Immature natural killer cell (primary cell): ENCODE results near the gene ZNF768. TPM values are rescaled to one million over a fixed set of nuclear protein-coding genes. Genes with fewer than 3 reads are reported as not detected.

Experiments used
- DNase-seq, 3 donors: peaks; one replicate each; pipeline ENCODE4 v3.0.0; 2022; ENCODE audit warnings: mixed read lengths in 1 of 3
- H3K27ac Mint-ChIP-seq, 6 donors: one replicate each; pipeline ENCODE4 v1.8.0; 2020; ENCODE audit warnings: mixed read lengths in 6 of 6, mild to moderate bottlenecking in 5 of 6, inconsistent platforms in 4 of 6, moderate library complexity in 3 of 6
- H3K27me3 Mint-ChIP-seq, 3 donors: one replicate each; pipeline ENCODE4 v1.8.0; 2020 to 2021; ENCODE audit warnings: low read depth in 3 of 3, mild to moderate bottlenecking in 3 of 3, mixed read lengths in 3 of 3, moderate library complexity in 3 of 3, inconsistent platforms in 1 of 3
- H3K36me3 Mint-ChIP-seq, 3 donors: one replicate each; pipeline ENCODE4 v1.8.0; 2020; ENCODE audit warnings: mixed read lengths in 3 of 3, inconsistent platforms in 2 of 3, mild to moderate bottlenecking in 2 of 3
- H3K4me1 Mint-ChIP-seq, 2 donors: one replicate each; pipeline ENCODE4 v1.8.0; 2020; ENCODE audit warnings: inconsistent platforms in 2 of 2, mild to moderate bottlenecking in 2 of 2, mixed read lengths in 2 of 2, moderate library complexity in 1 of 2
- H3K4me3 Mint-ChIP-seq, 5 donors: one replicate each; pipeline ENCODE4 v1.8.0; 2020; ENCODE audit warnings: mild to moderate bottlenecking in 5 of 5, mixed read lengths in 5 of 5, inconsistent platforms in 3 of 5, moderate library complexity in 3 of 5
- H3K9me3 Mint-ChIP-seq, 6 donors: one replicate each; pipeline ENCODE4 v1.8.0; 2020; ENCODE audit warnings: mild to moderate bottlenecking in 6 of 6, mixed read lengths in 6 of 6, inconsistent platforms in 4 of 6, moderate library complexity in 3 of 6
- polyA plus RNA-seq, 3 donors: library from polyadenylated mRNA; unstranded; fragments of 300-500 nt; fragmentation: Illumina TruSeq; gene quantifications; one replicate each; pipeline ENCODE4 v1.2.3, GENCODE V29; 2021

The ZNF768 gene
- polyA plus RNA-seq, 3 donors from 2014 or later: 0.15 to 1.7 (median 1.3) TPM

GRCh38 chr16:30533748-30534367, 7.5 kb upstream of the ZNF768 start:
- Mint-ChIP-seq H3K36me3 (peaks cover 0 to 5% (median 4%) of the 10 kb centered on the region in 3 donors), H3K27ac (peak overlapping the region; percentile 37 to 87 (median 71)), H3K27me3 (peaks cover 3 to 7% (median 4%) of the 10 kb centered on the region in 3 donors), H3K9me3 (no peaks in the 10 kb centered on the region), H3K4me3 (peak overlapping the region; percentile 76 to 92 (median 80)), H3K4me1 (peaks cover 29 to 38% of the 10 kb centered on the region in 2 donors)
- no peak for DNase-seq

GRCh38 chr16:30533146-30533522, 6.8 kb upstream of the ZNF768 start:
- peaks cover 0 to 5% (median 4%) of the 10 kb centered on the region in 3 donors for H3K36me3 Mint-ChIP-seq
- peaks cover 33 to 43% of the 10 kb centered on the region in 2 donors for H3K4me1 Mint-ChIP-seq
- peak overlapping the region in 4 of 6 donors; percentile 35 to 76 (median 57) for H3K27ac Mint-ChIP-seq
- DNase-seq: no peak
- peak overlapping the region; percentile 38 to 64 (median 56) for H3K4me3 Mint-ChIP-seq
- H3K9me3 Mint-ChIP-seq: no peaks in the 10 kb centered on the region
- H3K27me3 Mint-ChIP-seq: peaks cover 3 to 7% (median 4%) of the 10 kb centered on the region in 3 donors

GRCh38 chr16:30532285-30533145, 6.1 kb upstream of the ZNF768 start:
- Mint-ChIP-seq H3K9me3 (no peaks in the 10 kb centered on the region), H3K4me1 (peaks cover 38 to 44% of the 10 kb centered on the region in 2 donors), H3K36me3 (peaks cover 0 to 4% (median under 1%) of the 10 kb centered on the region in 3 donors), H3K27ac (no peak overlapping the region), H3K4me3 (peak overlapping the region in 3 of 5 donors; percentile 55 to 64 (median 59)), H3K27me3 (peaks cover 3 to 7% (median 4%) of the 10 kb centered on the region in 3 donors)
- DNase-seq: no peak

DNA sequence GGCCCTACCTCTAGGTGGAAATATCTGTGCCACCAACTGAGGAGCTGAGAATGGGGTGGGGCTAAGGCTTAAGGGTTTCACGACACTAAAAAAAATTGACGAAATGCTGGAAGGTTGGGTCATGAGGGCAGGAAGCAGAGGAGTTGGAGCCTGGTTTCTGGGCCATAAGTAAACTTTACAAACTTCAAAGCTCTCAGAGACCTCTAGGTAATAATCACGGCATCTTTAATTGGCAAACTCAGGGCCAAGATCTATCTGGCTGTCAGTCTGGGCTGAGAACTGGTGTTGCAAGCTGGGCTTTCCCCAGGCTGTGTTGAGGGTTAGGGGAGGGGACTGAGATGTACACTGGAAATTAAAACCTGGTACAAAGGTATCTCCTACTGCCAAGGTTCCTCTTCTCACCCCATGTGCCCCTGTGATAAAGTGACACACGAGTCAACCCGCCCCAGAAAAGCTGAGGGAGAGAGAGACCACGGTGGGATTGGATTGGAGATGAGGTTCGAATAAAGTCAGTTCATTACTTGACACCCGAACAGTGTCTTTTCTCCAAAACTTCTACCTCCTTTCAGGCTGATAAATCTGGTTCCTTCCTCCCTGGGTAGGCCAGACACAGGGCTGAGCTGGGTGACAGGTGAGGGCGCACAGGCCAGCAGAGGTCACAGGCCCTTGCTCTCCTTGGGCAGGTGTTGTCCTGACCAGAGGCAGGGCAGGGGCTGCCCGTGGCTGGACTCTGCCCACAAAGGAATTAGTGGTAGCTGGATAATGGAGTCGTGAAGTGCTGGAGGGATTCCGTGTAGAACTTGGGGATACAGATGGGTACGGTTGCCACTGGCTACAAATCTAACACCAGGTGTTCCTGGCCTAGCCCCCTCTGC, 4.0 kb upstream of the ZNF768 start:
- Mint-ChIP-seq H3K9me3 (no peaks in the 10 kb centered on the region), H3K36me3 (peaks cover 0 to 4% (median 0%) of the 10 kb centered on the region in 3 donors), H3K4me1 (peaks cover 31 to 34% of the 10 kb centered on the region in 2 donors), H3K27ac (peak overlapping the region in 2 of 6 donors; percentile 6 to 72), H3K4me3 (no peak overlapping the region), H3K27me3 (peaks cover 3 to 7% (median 4%) of the 10 kb centered on the region in 3 donors)
- no peak for DNase-seq

- peak overlapping the region in 2 of 6 donors; percentile 42 to 75 for H3K27ac Mint-ChIP-seq
Measured at GRCh38 chr16:30528799-30529457, 2.6 kb upstream of the ZNF768 start.

DNA sequence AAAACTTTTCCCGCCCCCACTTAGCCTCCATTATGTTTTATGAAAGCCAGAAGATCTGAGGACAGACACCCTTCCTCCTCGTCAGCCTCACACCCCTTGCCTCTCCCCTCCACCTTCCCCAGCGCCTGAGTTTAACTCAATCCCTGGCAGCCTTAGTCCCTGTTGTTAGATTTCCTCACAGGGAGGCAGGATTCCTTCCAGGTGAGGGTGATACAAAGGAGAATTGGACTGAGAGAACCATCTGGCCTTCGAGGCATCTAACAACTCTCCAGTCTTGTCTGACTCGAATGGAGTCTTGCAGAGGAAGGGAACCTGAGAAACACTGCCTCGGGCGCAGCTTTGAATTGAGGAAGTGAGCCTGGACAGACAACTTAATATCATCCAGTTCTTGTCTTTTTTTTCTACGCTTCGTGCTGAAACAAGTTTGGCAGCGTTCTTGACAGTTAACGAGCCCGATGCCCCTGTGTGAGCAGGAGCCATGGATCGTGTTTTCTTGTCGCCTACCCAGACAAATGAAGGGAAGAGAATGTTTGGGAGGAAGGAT, 1.3 kb upstream of the ZNF768 start:
- Mint-ChIP-seq H3K27ac (peak overlapping the region; percentile 62 to 89 (median 82)), H3K9me3 (no peaks in the 10 kb centered on the region), H3K36me3 (peaks cover 0 to 4% (median 0%) of the 10 kb centered on the region in 3 donors), H3K4me3 (peak overlapping the region; percentile 73 to 87 (median 84)), H3K27me3 (peaks cover 2 to 4% (median 2%) of the 10 kb centered on the region in 3 donors), H3K4me1 (peaks cover 18 to 21% of the 10 kb centered on the region in 2 donors)
- DNase-seq: no peak

More at GRCh38 chr16:30528799-30529457, 2.6 kb upstream of the ZNF768 start:
- no peaks in the 10 kb centered on the region for H3K9me3 Mint-ChIP-seq
- peaks cover 2 to 4% (median 3%) of the 10 kb centered on the region in 3 donors for H3K27me3 Mint-ChIP-seq
- H3K4me1 Mint-ChIP-seq: peaks cover 24 to 27% of the 10 kb centered on the region in 2 donors
- peak overlapping the region in 2 of 5 donors; percentile 38 to 44 for H3K4me3 Mint-ChIP-seq
- no peak for DNase-seq
- peaks cover 0 to 4% (median 0%) of the 10 kb centered on the region in 3 donors for H3K36me3 Mint-ChIP-seq

- H3K27me3 Mint-ChIP-seq: peaks cover 2 to 6% (median 4%) of the 10 kb centered on the region in 3 donors
- peaks cover 22 to 27% of the 10 kb centered on the region in 2 donors for H3K4me1 Mint-ChIP-seq
- H3K36me3 Mint-ChIP-seq: peaks cover 4 to 5% (median 5%) of the 10 kb centered on the region in 3 donors
- H3K27ac Mint-ChIP-seq: peak overlapping the region; percentile 62 to 89 (median 82)
- peak overlapping the region; percentile 73 to 87 (median 84) for H3K4me3 Mint-ChIP-seq
- H3K9me3 Mint-ChIP-seq: no peaks in the 10 kb centered on the region
- DNase-seq: peak; percentile 87 to 89 (median 87)
Measured at GRCh38 chr16:30526823-30527634, 663 bp upstream of the ZNF768 start.

- Mint-ChIP-seq H3K36me3 (peaks cover 0 to 13% (median 9%) of the 10 kb centered on the region in 3 donors), H3K27me3 (peaks cover 2 to 13% (median 4%) of the 10 kb centered on the region in 3 donors), H3K4me3 (peak overlapping the region; percentile 84 to 89 (median 86)), H3K4me1 (peaks cover 26 to 34% of the 10 kb centered on the region in 2 donors), H3K9me3 (no peaks in the 10 kb centered on the region), H3K27ac (peak overlapping the region in 5 of 6 donors; percentile 59 to 83 (median 66))
- DNase-seq: no peak
Measured at GRCh38 chr16:30525844-30526136, 576 bp downstream of the ZNF768 start.

DNA sequence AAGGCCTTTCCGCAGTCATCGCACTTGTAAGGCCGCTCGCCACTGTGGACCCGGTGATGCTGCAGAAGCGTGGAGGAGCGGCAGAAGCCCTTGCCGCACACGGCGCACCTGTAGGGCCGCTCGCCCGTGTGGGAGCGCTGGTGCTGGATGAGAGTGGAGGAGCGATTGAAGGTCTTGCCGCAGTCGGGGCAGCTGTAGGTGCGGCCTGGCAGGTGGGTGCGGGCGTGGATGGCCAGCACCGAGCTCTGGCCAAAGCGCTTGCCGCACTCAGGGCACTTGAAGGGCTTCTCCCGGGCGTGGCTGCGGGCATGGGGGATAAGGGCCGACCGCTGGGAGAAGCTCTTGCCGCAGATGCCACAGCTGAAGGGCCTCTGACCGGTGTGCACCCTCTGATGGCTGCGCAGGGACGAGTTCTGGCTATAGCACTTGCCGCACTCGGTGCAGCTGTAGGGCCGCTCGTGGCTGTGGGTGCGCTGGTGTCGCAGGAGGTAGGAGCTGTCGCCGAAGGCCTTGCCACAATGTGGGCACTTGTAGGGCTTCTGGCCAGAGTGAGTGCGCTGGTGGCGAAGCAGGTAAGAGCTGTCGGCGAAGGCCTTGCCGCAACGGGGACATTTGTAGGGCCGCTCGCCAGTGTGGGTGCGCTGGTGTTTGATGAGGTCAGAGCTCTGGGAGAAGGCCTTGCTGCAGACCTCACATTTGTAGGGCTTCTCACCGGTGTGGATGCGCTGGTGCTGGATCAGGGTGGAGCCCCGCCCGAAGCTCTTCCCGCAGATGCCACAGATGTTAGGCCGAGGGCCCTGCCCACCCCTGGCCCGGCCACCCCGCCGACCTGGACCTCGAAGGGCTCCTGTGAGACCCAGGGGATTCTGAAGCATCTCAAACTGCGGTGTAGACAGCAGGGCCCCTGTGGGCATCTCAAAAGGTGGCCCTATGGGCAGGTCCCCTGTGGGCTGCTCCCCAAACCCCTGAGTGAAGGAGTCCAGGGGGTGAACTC, 1.5 kb downstream of the ZNF768 start:
- DNase-seq: no peak
- Mint-ChIP-seq H3K4me3 (peak overlapping the region in 4 of 5 donors; percentile 14 to 52 (median 28)), H3K9me3 (no peaks in the 10 kb centered on the region), H3K27ac (no peak overlapping the region), H3K36me3 (peaks cover under 1 to 20% (median 13%) of the 10 kb centered on the region in 3 donors), H3K27me3 (peaks cover 1 to 17% (median 11%) of the 10 kb centered on the region in 3 donors), H3K4me1 (peaks cover 26 to 35% of the 10 kb centered on the region in 2 donors)

- Mint-ChIP-seq H3K4me1 (peaks cover 30 to 43% of the 10 kb centered on the region in 2 donors), H3K9me3 (no peaks in the 10 kb centered on the region), H3K36me3 (peaks cover 8 to 28% (median 22%) of the 10 kb centered on the region in 3 donors), H3K27ac (no peak overlapping the region), H3K4me3 (peak overlapping the region in 1 of 5 donors; percentile 52), H3K27me3 (peaks cover 1 to 20% (median 18%) of the 10 kb centered on the region in 3 donors)
- no peak for DNase-seq
Measured at GRCh38 chr16:30523768-30524574, 2.4 kb downstream of the ZNF768 start.
